Activated T-cell treated with anti-CD3 and anti-CD28 coated beads, Interleukin-2, amount 50 U/mL, for 1 hour (primary cell): ENCODE measurements around the gene CTIF.
A peak's percentile ranks its signal among the peaks of the same experiment; 100 is the strongest.
"Not testable (repeated sequence)": the region's sequence is repeated elsewhere in the genome, so short reads cannot be mapped to it uniquely, and the experiment has no call there.

Experiments used
- DNase-seq: peaks from one replicate; pipeline ENCODE4 v3.0.0-alpha.2; 2020

The CTIF gene

GRCh38 chr18:48649231-48649630 is 110.4 kb downstream of the CTIF start:
- DNase-seq: no peak

GRCh38 chr18:48654591-48654990 is 115.8 kb downstream of the CTIF start:
- not testable (repeated sequence) for DNase-seq

DNA sequence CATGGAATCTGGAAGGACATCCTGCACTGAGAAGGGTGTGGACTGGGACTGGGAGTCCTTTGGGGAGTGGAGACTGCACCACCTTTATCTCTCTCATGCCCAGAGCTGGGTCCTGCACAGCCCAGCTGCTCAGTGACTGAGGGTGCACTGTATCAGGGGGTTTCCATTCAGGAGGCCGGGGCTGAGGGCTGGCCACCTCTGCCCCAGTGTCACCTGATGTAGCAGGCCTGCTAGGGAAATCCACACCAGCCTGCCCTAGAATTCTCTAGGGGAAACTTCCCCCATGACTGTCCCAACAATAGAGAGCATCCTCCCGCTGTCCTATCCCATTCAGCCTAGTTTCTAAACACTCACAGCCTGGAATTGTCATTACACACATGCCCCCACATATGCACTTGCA is 116.7 kb downstream of the CTIF start:
- DNase-seq: no peak

DNA sequence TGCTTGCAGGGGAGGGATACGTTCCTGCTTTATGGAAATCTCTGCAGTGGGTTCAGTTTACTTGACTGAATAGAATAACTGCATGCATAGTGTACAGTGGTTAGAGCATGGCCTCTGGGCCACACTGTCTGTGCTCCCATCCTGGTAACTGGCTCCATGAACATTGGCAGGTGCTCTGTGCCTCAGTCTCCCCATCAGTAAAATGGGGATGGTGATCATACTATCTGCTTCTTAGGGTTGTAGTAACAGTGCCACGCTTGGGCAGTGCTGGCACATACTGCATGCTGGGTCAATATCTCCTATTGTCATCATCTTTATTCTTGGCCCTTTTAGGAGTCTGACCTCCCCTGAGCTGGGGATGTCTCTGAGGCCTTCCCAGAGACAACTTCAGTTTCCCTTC is 117.3 kb downstream of the CTIF start:
- no peak for DNase-seq

GRCh38 chr18:48656582-48656981 is 117.8 kb downstream of the CTIF start:
- DNase-seq: no peak

DNA sequence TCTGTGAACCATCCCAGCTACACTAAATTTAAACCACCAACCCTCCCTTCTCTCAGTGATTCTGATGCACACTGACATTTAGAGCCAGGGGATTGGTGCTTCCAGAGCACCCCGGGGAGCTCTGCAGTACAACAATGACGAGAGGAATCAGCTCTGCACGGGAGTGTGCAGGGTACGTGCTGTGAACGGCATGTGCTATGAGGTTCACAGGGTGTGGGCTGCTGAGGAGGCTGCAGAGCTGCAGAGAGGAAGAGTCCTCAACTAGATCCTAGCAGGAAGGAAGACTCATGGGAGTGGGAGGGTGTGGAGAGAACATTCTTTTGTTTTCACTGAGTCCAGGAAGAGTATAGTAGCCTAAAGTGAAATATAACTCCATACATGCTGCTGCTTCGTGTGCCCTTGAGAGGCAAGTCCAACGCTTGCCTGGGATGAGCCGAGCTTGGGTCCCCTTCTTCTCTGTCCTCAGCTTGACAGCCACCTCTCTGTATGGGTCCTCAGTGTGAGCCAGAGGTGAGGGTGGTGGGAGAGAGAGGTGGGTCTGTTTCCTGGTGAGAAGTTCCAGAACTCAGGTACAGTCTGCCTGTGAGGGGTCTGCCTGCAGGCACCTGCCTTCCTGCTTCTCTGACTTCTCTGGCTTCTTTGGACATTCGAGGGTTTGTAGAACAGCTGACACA is 118.8 kb downstream of the CTIF start:
- no peak for DNase-seq

- DNase-seq: no peak
Observed at GRCh38 chr18:48658721-48659120, 119.9 kb downstream of the CTIF start.

DNA sequence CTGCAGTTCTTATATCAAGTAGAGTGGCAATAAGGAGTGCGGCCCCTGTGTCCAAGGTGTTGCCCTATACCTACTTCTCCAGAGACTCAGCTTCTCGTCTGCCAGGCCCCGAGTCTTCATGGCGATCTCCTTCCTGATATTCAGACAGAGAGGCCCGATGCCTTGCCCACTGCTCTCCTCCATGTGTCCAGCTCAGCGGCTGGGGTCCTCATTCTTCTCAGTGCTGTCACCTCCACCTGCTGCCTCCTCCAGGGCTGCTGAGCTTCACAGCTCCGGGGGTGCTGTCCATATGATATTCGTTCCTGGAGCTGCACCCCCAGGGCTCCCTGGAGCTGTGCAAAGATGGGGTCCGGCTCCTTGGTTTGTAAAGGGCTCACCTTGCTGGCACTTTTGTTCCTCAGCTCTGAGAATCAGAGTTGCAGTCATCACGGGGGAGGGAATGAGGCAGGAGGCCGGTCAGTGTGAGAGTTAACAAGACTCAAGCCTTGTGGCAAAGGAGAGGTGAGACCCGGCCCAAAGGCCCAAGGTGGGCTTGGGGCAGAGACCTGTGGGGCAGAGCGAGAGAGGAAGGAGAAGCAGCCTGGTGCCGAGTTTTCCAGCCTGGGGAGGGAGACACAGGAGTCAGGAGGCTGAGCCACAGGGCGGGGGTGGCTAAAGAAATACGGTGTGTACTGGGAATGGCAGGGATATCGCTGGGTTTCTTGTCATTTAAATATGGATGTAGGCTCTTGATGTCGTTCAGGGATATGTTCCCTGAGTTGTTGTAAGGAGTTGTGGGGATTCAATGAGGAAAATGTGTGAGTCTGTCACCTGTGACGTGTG is 120.6 kb downstream of the CTIF start:
- DNase-seq: no peak

- DNase-seq: no peak
Observed at GRCh38 chr18:48660346-48661228, 121.8 kb downstream of the CTIF start.

- DNase-seq: no peak
Observed at GRCh38 chr18:48661421-48661820, 122.6 kb downstream of the CTIF start.

DNA sequence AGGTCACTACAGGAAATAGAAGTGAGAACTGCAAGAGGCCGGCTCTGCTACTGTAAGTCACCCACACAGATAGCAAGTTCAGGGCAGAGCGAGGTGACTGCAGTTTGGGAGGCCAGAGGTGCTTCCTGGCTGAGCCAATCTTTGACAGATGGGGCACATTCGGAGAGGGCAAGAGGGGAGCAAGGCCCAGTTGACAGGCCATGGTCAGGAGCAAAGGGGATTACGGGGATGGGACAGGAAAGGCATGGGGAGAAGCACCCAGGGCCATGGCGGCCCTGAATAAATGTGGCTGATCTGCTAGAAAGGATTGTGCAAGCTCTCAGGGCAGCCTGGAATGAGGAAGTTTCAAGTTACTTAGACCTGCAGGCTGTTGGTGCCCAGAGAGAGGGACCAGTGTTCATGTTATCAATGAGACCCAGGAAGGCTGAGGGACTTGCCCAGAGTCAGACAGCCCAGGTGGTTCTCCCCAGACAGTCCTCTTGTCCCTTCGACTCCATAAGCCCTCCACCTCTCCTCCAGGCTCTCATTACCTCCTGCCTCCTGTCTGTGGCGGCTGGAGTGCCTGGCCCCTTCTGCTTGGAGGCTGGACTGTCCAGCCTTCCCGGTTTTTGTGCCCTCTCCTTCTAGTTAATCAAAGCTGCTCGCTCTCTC is 123.3 kb downstream of the CTIF start:
- DNase-seq: no peak

DNA sequence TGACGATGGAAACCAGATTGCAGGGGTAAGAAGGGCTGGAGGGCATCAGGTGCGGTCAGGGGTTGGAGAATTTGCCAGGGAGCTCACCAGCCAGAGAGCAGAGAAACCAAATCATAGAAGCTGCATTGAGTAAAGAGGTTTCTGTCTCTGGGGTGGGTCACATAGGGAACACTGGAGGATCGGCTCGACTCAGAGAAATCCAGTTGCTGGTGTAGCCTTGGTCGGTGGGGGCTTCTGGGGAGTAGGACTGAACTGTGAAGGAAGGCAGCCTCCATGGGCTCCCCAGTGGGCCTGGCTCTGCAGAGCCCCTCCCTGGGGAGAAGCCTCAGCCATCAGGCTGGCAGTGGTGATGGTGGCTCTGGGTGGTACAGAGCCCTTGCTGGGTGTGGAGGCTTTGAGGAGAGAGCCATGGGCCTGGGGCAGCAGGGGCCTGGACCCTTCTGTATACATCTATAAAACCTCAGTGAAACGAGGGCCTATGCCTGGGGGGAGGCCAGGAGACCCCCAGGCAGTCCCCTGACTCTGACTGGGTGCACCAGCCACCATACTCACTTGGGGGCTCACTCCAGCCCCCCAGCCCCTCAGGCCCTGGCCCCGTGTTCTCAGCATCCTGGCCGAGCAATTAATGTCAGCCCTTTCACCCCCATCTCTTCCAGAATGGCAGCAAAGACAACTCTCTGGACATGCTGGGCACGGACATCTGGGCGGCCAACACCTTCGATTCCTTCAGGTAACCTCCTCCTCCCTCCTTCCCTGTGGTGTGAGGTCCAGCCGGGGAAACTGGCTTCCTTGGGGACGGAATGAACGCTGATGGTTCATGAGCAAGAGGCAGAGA is 124.5 kb downstream of the CTIF start:
- DNase-seq: no peak

GRCh38 chr18:48663931-48664847 is 125.4 kb downstream of the CTIF start:
- peak; percentile 58 for DNase-seq

DNA sequence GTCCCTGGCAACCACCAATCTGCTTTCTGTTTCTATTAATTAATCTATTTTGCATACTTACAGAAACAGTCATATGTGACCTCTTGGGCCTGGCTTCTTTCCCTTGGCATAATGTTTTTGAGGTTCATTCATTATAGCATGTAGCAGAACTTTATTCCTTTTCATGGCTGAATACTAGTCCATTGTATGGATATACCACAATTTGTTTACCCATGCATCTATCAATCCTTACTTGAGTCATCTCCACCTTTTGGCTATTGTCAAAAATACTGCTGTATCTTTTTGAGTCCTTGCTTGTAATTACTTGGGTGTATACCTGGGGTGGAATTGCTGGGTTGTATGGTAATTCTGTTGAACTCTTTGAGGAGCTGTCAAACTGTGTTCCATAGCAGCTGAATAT is 126.8 kb downstream of the CTIF start:
- no peak for DNase-seq

- no peak for DNase-seq
Observed at GRCh38 chr18:48666613-48667012, 127.8 kb downstream of the CTIF start.

DNA sequence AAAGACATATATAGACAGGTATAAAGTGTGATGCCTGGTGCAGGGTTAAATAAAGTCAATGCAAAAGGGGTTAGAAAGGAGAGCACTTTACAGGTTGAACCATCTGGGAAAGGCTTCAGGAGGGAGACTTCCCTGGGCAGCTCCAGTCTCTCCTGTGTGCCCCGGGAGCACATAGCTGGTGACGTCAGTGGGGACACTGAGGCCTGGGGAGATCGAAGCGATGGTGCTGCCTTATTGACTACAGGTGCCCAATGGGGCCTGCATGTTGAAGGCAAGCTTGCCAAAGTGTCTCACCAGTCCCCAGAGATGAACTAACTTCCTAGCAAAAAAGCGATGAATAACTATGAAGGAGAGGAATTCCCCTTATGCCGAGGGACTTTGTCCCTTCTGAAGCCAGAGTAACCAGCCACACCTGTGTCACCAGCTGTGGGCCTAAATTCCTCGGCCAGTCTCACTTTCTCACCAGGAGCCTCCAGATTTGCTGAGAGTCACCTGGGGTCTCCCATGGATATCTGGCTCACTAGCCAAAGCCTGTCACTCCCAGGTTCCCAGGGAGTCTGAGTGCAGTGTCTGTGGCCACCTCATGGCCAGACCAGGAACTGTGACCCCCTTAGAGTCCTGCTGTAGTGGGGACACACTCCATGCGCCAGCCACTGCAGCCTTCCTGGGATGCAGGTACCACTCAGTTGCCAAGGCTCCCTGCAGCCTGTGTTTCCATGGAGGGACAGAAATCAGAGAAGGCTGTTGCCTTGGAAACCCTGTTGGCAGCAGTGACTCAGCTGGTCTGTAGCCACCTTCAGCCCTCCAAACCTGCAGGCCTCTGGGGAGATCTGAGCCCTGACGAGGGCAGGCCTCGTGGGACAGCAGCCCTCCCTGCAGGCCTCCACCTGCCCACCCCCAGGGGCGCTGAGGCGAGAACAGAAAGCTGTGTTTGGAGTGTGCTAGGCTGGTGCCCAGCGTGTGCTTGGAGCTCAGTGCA is 128.7 kb downstream of the CTIF start:
- DNase-seq: no peak

GRCh38 chr18:48668466-48669179 is 129.8 kb downstream of the CTIF start:
- no peak for DNase-seq

GRCh38 chr18:48669180-48669675 is 130.4 kb downstream of the CTIF start:
- DNase-seq: no peak
